K562 (cell line): ENCODE data around the gene HSPA1L. TPM values are rescaled to one million over a fixed set of nuclear protein-coding genes. Genes with fewer than 3 reads are reported as not detected.
A peak's percentile ranks its signal among the peaks of the same experiment; 100 is the strongest.

ENCODE experiments used
- ADNP ChIP-seq: fragments of 200-800 bp; sonication (Bioruptor generic); IDR thresholded peaks from 2 replicates; pipeline ENCODE4 v1.6.1; 2016; ENCODE audit warnings: missing genetic modification characterization, missing compliant biosample characterization
- AFF1 ChIP-seq, 2 experiments: fragments of 450-650 bp; IDR thresholded peaks; 2 replicates each; pipeline ENCODE4 v1.6.1; 2018; ENCODE audit warnings: mild to moderate bottlenecking in 2 of 2, low read depth in 1 of 2; ENCODE audit not compliant: partially characterized antibody in 2 of 2
- ATF3 ChIP-seq, 2 experiments: fragments of 450-650 bp in 1 of 2; sonication (generic) in 1 of 2; formaldehyde crosslinking in 1 of 2; IDR thresholded peaks in 1 of 2; conservative IDR thresholded peaks in 1 of 2; 2 replicates each; pipeline versions ENCODE4 v1.6.1 to v1.8.1; 2016 to 2023; ENCODE audit warnings: mild to moderate bottlenecking in 2 of 2, moderate library complexity in 2 of 2, inconsistent platforms in 1 of 2, missing genetic modification reagents in 1 of 2
- CBX1 ChIP-seq: sonication (generic); IDR thresholded peaks from 2 replicates; pipeline ENCODE4 v1.6.1; 2016; ENCODE audit warnings: antibody characterized with exemption, low read depth, mild to moderate bottlenecking
- IRF9 ChIP-seq: fragments of 450-650 bp; IDR thresholded peaks from 2 replicates; pipeline ENCODE4 v1.6.1; 2016; ENCODE audit warnings: missing biosample characterization, missing genetic modification characterization
- KDM2B ChIP-seq: fragments of 250-450 bp; sonication (Bioruptor Pico); IDR thresholded peaks from 2 replicates; pipeline ENCODE4 v1.8.0; 2021; ENCODE audit warnings: mild to moderate bottlenecking, moderate library complexity
- LCOR ChIP-seq: sonication (generic); formaldehyde crosslinking; IDR thresholded peaks from 2 replicates; pipeline ENCODE4 v1.8.0; 2022; ENCODE audit warnings: mild to moderate bottlenecking, missing genetic modification reagents
- MAFF ChIP-seq: IDR thresholded peaks from 2 replicates; pipeline ENCODE4 v1.6.1; 2012; ENCODE audit warnings: low read length, improper control_type of control experiment
- MAX ChIP-seq: sonication (generic); formaldehyde crosslinking; IDR thresholded peaks from 2 replicates; pipeline ENCODE4 v1.9.0; 2022; ENCODE audit warnings: mild to moderate bottlenecking, missing genetic modification reagents
- MCM7 ChIP-seq, 2 experiments: fragments of 450-650 bp; IDR thresholded peaks; 2 replicates each; pipeline ENCODE4 v1.6.1; 2016 to 2018
- POLR2A ChIP-seq: fragments of 450-650 bp; conservative IDR thresholded peaks from 2 replicates; pipeline ENCODE4 v1.6.1; 2016
- POLR2AphosphoS2 ChIP-seq: IDR thresholded peaks from 2 replicates; pipeline ENCODE4 v1.6.1; 2012; ENCODE audit warnings: low read length, improper control_type of control experiment
- PPARD ChIP-seq: fragments of 250-450 bp; sonication (Bioruptor Pico); IDR thresholded peaks from 2 replicates; pipeline ENCODE4 v1.8.0; 2022; ENCODE audit warnings: inconsistent platforms, mild to moderate bottlenecking, moderate library complexity
- RUNX1 ChIP-seq: sonication (generic); IDR thresholded peaks from 2 replicates; pipeline ENCODE4 v1.6.1; 2016; ENCODE audit warnings: antibody characterized with exemption, low read depth
- TCF15 ChIP-seq: fragments of 250-450 bp; sonication (Bioruptor Pico); IDR thresholded peaks from 2 replicates; pipeline ENCODE4 v1.8.0; 2022; ENCODE audit warnings: moderate library complexity, mild to moderate bottlenecking, inconsistent platforms
- TRIM28 ChIP-seq: fragments of 450-650 bp; IDR thresholded peaks from 2 replicates; pipeline ENCODE4 v1.6.1; 2017
- XRCC4 ChIP-seq: IDR thresholded peaks from one replicate; pipeline ENCODE4 v1.6.1; 2011; ENCODE audit not compliant: insufficient read depth, insufficient read length; ENCODE audit errors: extremely low read depth
- ZC3H4 ChIP-seq: sonication (generic); formaldehyde crosslinking; IDR thresholded peaks from 2 replicates; pipeline ENCODE4 v1.9.0; 2021; ENCODE audit warnings: missing genetic modification reagents, borderline replicate concordance
- ZKSCAN8 ChIP-seq: fragments of 200-800 bp; sonication (Bioruptor generic); IDR thresholded peaks from 2 replicates; pipeline ENCODE4 v1.6.1; 2016; ENCODE audit warnings: missing genetic modification characterization, missing compliant biosample characterization
- ZNF133 ChIP-seq: fragments of 250-450 bp; sonication (Bioruptor Pico); IDR thresholded peaks from 2 replicates; pipeline ENCODE4 v1.4.0; 2020; ENCODE audit warnings: mild to moderate bottlenecking
- ZNF449 ChIP-seq: fragments of 250-450 bp; sonication (Bioruptor Pico); IDR thresholded peaks from 2 replicates; pipeline ENCODE4 v1.8.0; 2022; ENCODE audit warnings: moderate library complexity, mild to moderate bottlenecking, inconsistent platforms
- ZSCAN29 ChIP-seq: fragments of 450-650 bp; IDR thresholded peaks from 2 replicates; pipeline ENCODE4 v1.6.1; 2017
- polyA plus RNA-seq, 8 experiments: library from polyadenylated mRNA; depleted of rRNA in 4 of 8; stranded (reverse) in 5 of 8; unstranded in 3 of 8; fragments of >200 nt; fragmentation: Nextera tagmentation in 2 of 8; fragmentation: Illumina TruSeq in 1 of 8; extraction: Ambion mirVana in 2 of 8; extraction: Trizol in 1 of 8; gene quantifications; 2 replicates each; pipeline versions ENCODE4 v1.2.1 to v1.2.3, GENCODE V29; 2011 to 2014; ENCODE audit warnings: inconsistent platforms in 1 of 8, missing spikeins in 1 of 8
- total RNA-seq, 7 experiments: library from RNA; depleted of rRNA in 6 of 7; stranded (reverse); fragments of >200 nt in 6 of 7; fragmentation: Illumina TruSeq in 2 of 7; extraction: Trizol in 2 of 7; gene quantifications; 2 replicates each; pipeline versions ENCODE4 v1.2.1 to v1.2.3, GENCODE V29; 2011 to 2021; ENCODE audit warnings: low replicate concordance in 1 of 7

HSPA1L gene
- total and polyA plus RNA-seq, 9 of the 15 experiments (the other 6 are each of a cell fraction or from before 2014, with no cell fraction given): 0.14 to 2.1 (median 1.3) TPM

- peak; percentile 52 for TF ChIP-seq MAFF
- no peak for TF ChIP-seq IRF9 (tag)
- 0 out of 2 replicates have a peak, but pooled peaks have one; percentile 54 for TF ChIP-seq TCF15 (CRISPR knock-in tag)
- TF ChIP-seq RUNX1: no peak
- TF ChIP-seq ZSCAN29: peak; percentile 16; the same call in 1 of the 2 replicates
- TF ChIP-seq ZKSCAN8: no peak
- no peak for TF ChIP-seq KDM2B (CRISPR knock-in tag)
- no peak for TF ChIP-seq ATF3 (IDR thresholded peaks at IDR 0.05)
- TF ChIP-seq ATF3 (CRISPR knock-in tag; conservative IDR thresholded peaks at IDR 0.05): no peak; the same call in 1 of the 2 replicates
- peak; percentile 48; the same call in 1 of the 2 replicates for TF ChIP-seq ZNF133 (CRISPR knock-in tag)
- no peak; the same call in 1 of the 2 replicates for TF ChIP-seq POLR2A
- peak; percentile 63; the same call in 1 of the 2 replicates for TF ChIP-seq TRIM28
- TF ChIP-seq POLR2AphosphoS2: no peak
- TF ChIP-seq LCOR: no peak; the same call in 1 of the 2 replicates
- no peak for TF ChIP-seq MCM7 (IDR thresholded peaks at IDR 0.05)
- peak; percentile 46 to 95 for TF ChIP-seq AFF1 (IDR thresholded peaks at IDR 0.05; ENCODE audit: low read depth in 1 of 2, partially characterized antibody in 2 of 2)
- no peak for TF ChIP-seq ADNP (tag)
- TF ChIP-seq MAX (CRISPR knock-in tag): no peak
- no peak for TF ChIP-seq PPARD (CRISPR knock-in tag)
- TF ChIP-seq XRCC4: no peak
- no peak; the same call in 1 of the 2 replicates for TF ChIP-seq CBX1
- no peak for TF ChIP-seq ZC3H4 (CRISPR knock-in tag)
- peak; percentile 50 for TF ChIP-seq ZNF449 (CRISPR knock-in tag)
Observed at GRCh38 chr6:31826793-31827285, 11.8 kb upstream of the HSPA1L start (continued).
